Transverse colon (tissue), 4 donors: ENCODE results near the gene FETUB.

ENCODE experiments used
- EP300 ChIP-seq: sonication (generic); formaldehyde crosslinking; IDR thresholded peaks from one replicate; pipeline ENCODE4 v1.6.1; 2017; ENCODE audit warnings: antibody characterized with exemption, low read depth
- POLR2A ChIP-seq: fragments of 450-650 bp; IDR thresholded peaks from one replicate; pipeline ENCODE4 v1.6.1; 2016; ENCODE audit warnings: antibody characterized with exemption, mild to moderate bottlenecking, moderate library complexity
- POLR2AphosphoS5 ChIP-seq, 3 donors: sonication (generic); formaldehyde crosslinking; IDR thresholded peaks; one replicate each; pipeline ENCODE4 v1.6.1; 2016; ENCODE audit warnings: antibody characterized with exemption in 3 of 3
- TF ChIP-seq, protein P1 (sequence below), 5 experiments: fragments of 200-600 bp in 3 of 5; fragments of 450-650 bp in 2 of 5; sonication (generic) in 3 of 5; IDR thresholded peaks; 1 replicate in 2 of 5; 2 replicates in 3 of 5; pipeline ENCODE4 v1.5.1; 2016 to 2017; ENCODE audit warnings: antibody characterized with exemption in 5 of 5, inconsistent platforms in 3 of 5, mild to moderate bottlenecking in 2 of 5, moderate library complexity in 1 of 5

GRCh38 chr3:186614266-186614596 lies 26.0 kb upstream of the FETUB start:
- no peak for TF ChIP-seq POLR2A
- TF ChIP-seq, protein P1, sequence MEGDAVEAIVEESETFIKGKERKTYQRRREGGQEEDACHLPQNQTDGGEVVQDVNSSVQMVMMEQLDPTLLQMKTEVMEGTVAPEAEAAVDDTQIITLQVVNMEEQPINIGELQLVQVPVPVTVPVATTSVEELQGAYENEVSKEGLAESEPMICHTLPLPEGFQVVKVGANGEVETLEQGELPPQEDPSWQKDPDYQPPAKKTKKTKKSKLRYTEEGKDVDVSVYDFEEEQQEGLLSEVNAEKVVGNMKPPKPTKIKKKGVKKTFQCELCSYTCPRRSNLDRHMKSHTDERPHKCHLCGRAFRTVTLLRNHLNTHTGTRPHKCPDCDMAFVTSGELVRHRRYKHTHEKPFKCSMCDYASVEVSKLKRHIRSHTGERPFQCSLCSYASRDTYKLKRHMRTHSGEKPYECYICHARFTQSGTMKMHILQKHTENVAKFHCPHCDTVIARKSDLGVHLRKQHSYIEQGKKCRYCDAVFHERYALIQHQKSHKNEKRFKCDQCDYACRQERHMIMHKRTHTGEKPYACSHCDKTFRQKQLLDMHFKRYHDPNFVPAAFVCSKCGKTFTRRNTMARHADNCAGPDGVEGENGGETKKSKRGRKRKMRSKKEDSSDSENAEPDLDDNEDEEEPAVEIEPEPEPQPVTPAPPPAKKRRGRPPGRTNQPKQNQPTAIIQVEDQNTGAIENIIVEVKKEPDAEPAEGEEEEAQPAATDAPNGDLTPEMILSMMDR (IDR thresholded peaks at IDR 0.05): no peak
- TF ChIP-seq POLR2AphosphoS5 (IDR thresholded peaks at IDR 0.05): no peak
- no peak for TF ChIP-seq EP300
